Neural progenitor cell (in vitro differentiated cells): Measurements from ENCODE around the gene SLFN5. TPM values are rescaled to one million over a fixed set of nuclear protein-coding genes. Genes with fewer than 3 reads are reported as not detected.

ENCODE experiments used
- DNase-seq: peaks from one replicate; pipeline ENCODE4 v3.0.0-alpha.2; 2016; ENCODE audit warnings: low spot score
- H2AFZ ChIP-seq: fragments of 200-600 bp; sonication (generic); replicated peaks from 2 replicates; pipeline ENCODE4 v1.6.1; 2016; ENCODE audit warnings: antibody characterized with exemption
- H3F3A ChIP-seq: fragments of 200-600 bp; sonication (generic); 2 replicates; pipeline ENCODE4 v1.6.1; 2016; ENCODE audit warnings: antibody characterized with exemption, low read depth
- H3K27ac ChIP-seq: fragments of 200-600 bp; sonication (generic); 2 replicates; pipeline ENCODE4 v1.5.1; 2016; ENCODE audit warnings: mild to moderate bottlenecking
- H3K27me3 ChIP-seq: fragments of 200-600 bp; sonication (generic); 2 replicates; pipeline ENCODE4 v1.6.1; 2016; ENCODE audit warnings: mild to moderate bottlenecking, moderate library complexity
- H3K36me3 ChIP-seq: fragments of 200-600 bp; sonication (generic); 2 replicates; pipeline ENCODE4 v1.5.1; 2016
- H3K4me1 ChIP-seq: fragments of 200-600 bp; sonication (generic); 2 replicates; pipeline ENCODE4 v1.6.1; 2016; ENCODE audit warnings: mixed run types
- H3K4me2 ChIP-seq: fragments of 200-600 bp; sonication (generic); 2 replicates; pipeline ENCODE4 v1.6.1; 2016
- H3K4me3 ChIP-seq: fragments of 200-600 bp; sonication (generic); 2 replicates; pipeline ENCODE4 v1.5.1; 2016
- H3K79me2 ChIP-seq: fragments of 200-600 bp; sonication (generic); 2 replicates; pipeline ENCODE4 v1.6.1; 2016; ENCODE audit warnings: low read depth
- H3K9ac ChIP-seq: fragments of 200-600 bp; sonication (generic); 2 replicates; pipeline ENCODE4 v1.6.1; 2016
- H3K9me3 ChIP-seq: fragments of 200-600 bp; sonication (generic); 2 replicates; pipeline ENCODE4 v1.5.1; 2016; ENCODE audit warnings: low read depth
- H4K20me1 ChIP-seq: fragments of 200-600 bp; sonication (generic); 2 replicates; pipeline ENCODE4 v1.6.1; 2016; ENCODE audit warnings: low read depth
- H3K27ac Mint-ChIP-seq: 3 replicates; pipeline ENCODE4 v1.8.0; 2021; ENCODE audit warnings: mixed read lengths
- H3K27me3 Mint-ChIP-seq: 2 replicates; pipeline ENCODE4 v1.8.0; 2022; ENCODE audit warnings: low read depth, mild to moderate bottlenecking, inconsistent platforms, moderate library complexity, mixed read lengths; ENCODE audit not compliant: insufficient read depth
- H3K36me3 Mint-ChIP-seq: 3 replicates; pipeline ENCODE4 v1.8.0; 2021; ENCODE audit warnings: mixed read lengths
- H3K4me1 Mint-ChIP-seq: 3 replicates; pipeline ENCODE4 v1.8.0; 2021; ENCODE audit warnings: mixed read lengths
- H3K4me3 Mint-ChIP-seq: 3 replicates; pipeline ENCODE4 v1.8.0; 2021; ENCODE audit warnings: mild to moderate bottlenecking, moderate library complexity, mixed read lengths
- H3K9me3 Mint-ChIP-seq: 3 replicates; pipeline ENCODE4 v1.8.0; 2020; ENCODE audit warnings: mixed read lengths
- EZH2 ChIP-seq: fragments of 200-600 bp; sonication (generic); IDR thresholded peaks from 2 replicates; pipeline ENCODE4 v1.6.1; 2017; ENCODE audit warnings: antibody characterized with exemption, mild to moderate bottlenecking, moderate library complexity
- EZH2phosphoT487 ChIP-seq: fragments of 200-600 bp; sonication (generic); IDR thresholded peaks from 2 replicates; pipeline ENCODE4 v1.6.1; 2017; ENCODE audit warnings: antibody characterized with exemption
- total RNA-seq: library from RNA; depleted of rRNA; stranded (reverse); fragments of >200 nt; gene quantifications from 2 replicates; pipeline ENCODE4 v1.2.3, GENCODE V29; 2015; ENCODE audit warnings: low replicate concordance
- TF ChIP-seq, protein P1 (sequence below): fragments of 200-600 bp; sonication (generic); IDR thresholded peaks from 2 replicates; pipeline ENCODE4 v1.5.1; 2017; ENCODE audit warnings: antibody characterized with exemption, mild to moderate bottlenecking

The SLFN5 gene
- total RNA-seq, 1 donor from 2014 or later = 5.8 TPM

DNA sequence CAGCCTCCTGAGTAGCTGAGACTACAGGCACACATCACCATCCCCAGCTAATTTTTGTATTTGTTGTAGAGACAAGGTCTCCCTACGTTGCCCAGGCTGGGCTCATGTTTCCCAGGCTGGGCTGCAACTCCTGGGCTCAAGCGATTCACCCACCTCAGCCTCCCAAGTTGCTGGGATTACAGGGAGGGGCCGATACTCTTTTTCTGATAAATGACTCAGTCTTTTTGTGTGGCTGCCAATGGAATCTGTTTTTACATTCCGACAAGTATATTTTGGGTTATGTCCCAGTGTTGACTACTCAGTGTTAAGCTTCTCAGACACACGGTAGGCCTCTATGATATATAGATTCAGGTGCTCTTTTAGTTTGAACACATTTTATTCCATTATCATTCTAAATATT, 72.4 kb downstream of the SLFN5 start:
- Histone ChIP-seq H3K4me1 (no peaks in the 10 kb centered on the region), H3K27me3 (peaks cover 15% of the 10 kb centered on the region), H3K79me2 (no peaks in the 10 kb centered on the region), H3K27ac (no peak overlapping the region), H3F3A (no peaks in the 10 kb centered on the region), H3K9me3 (no peaks in the 10 kb centered on the region), H3K4me2 (no peak overlapping the region), H3K9ac (no peak overlapping the region), H2AFZ (peak overlapping the region; percentile 28), H4K20me1 (no peaks in the 10 kb centered on the region), H3K4me3 (no peak overlapping the region), H3K36me3 (no peaks in the 10 kb centered on the region)
- no peak overlapping the region for H3K4me3 Mint-ChIP-seq
- TF ChIP-seq EZH2phosphoT487 (no peak), EZH2 (no peak)
- TF ChIP-seq, protein P1, sequence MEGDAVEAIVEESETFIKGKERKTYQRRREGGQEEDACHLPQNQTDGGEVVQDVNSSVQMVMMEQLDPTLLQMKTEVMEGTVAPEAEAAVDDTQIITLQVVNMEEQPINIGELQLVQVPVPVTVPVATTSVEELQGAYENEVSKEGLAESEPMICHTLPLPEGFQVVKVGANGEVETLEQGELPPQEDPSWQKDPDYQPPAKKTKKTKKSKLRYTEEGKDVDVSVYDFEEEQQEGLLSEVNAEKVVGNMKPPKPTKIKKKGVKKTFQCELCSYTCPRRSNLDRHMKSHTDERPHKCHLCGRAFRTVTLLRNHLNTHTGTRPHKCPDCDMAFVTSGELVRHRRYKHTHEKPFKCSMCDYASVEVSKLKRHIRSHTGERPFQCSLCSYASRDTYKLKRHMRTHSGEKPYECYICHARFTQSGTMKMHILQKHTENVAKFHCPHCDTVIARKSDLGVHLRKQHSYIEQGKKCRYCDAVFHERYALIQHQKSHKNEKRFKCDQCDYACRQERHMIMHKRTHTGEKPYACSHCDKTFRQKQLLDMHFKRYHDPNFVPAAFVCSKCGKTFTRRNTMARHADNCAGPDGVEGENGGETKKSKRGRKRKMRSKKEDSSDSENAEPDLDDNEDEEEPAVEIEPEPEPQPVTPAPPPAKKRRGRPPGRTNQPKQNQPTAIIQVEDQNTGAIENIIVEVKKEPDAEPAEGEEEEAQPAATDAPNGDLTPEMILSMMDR = no peak
- no peaks in the 10 kb centered on the region for H3K36me3 Mint-ChIP-seq
- no peaks in the 10 kb centered on the region for H3K9me3 Mint-ChIP-seq
- DNase-seq = no peak
- peaks cover 8% of the 10 kb centered on the region for H3K27me3 Mint-ChIP-seq
- H3K27ac Mint-ChIP-seq = no peak overlapping the region
- no peaks in the 10 kb centered on the region for H3K4me1 Mint-ChIP-seq

DNA sequence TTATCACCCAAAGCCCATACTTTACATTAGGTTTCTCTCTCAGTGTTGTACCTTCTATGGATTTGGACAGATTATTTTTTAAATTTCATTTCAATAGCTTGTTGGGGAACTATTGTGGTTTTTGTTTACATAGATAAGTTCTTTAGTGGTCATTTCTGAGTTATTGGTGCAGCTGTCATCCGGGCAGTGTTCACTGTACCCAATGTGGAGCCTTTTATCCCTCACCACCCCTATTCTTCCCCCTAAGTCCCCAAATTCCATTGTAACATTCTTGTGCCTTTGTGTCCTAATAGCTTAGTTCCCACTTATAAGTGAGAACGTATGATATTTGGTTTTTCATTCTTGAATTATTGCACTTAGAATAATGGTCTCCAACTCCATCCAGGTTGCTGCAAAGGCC, 73.1 kb downstream of the SLFN5 start:
- Histone ChIP-seq H3K4me1 (no peaks in the 10 kb centered on the region), H3K4me3 (no peak overlapping the region), H3K36me3 (no peaks in the 10 kb centered on the region), H3K9me3 (no peaks in the 10 kb centered on the region), H3K27me3 (peaks cover 15% of the 10 kb centered on the region), H4K20me1 (no peaks in the 10 kb centered on the region), H2AFZ (no peak overlapping the region), H3K79me2 (no peaks in the 10 kb centered on the region), H3K4me2 (no peak overlapping the region), H3K27ac (no peak overlapping the region), H3K9ac (no peak overlapping the region), H3F3A (no peaks in the 10 kb centered on the region)
- Mint-ChIP-seq H3K9me3 (no peaks in the 10 kb centered on the region), H3K27ac (no peak overlapping the region), H3K36me3 (no peaks in the 10 kb centered on the region), H3K4me1 (no peaks in the 10 kb centered on the region), H3K27me3 (peaks cover 8% of the 10 kb centered on the region), H3K4me3 (no peak overlapping the region)
- TF ChIP-seq EZH2phosphoT487 (no peak), EZH2 (no peak)
- TF ChIP-seq, protein P1 = no peak
- no peak for DNase-seq

DNA sequence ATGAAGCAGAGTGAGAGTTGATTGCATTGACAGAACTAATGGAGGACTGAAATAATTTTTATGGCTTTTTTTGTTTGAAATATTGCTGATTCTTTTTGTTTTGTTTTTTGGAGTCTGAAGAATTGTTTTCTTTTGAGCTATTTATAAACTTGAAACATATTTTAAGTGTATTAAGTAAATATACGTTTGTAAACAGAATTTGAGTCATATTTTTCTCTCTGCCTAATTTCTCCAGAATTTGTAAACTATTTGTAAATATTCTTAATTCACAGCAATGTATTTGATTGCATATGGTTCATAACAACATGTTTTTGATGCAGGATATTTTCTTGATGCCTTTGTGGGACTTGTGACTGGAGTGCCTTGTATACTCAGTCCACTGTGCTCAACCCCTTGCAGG, 79.9 kb downstream of the SLFN5 start:
- Mint-ChIP-seq H3K4me3 (no peak overlapping the region), H3K27ac (no peak overlapping the region), H3K4me1 (no peaks in the 10 kb centered on the region), H3K36me3 (no peaks in the 10 kb centered on the region), H3K9me3 (peaks cover 5% of the 10 kb centered on the region), H3K27me3 (peaks cover 6% of the 10 kb centered on the region)
- Histone ChIP-seq H2AFZ (no peak overlapping the region), H3K4me1 (no peaks in the 10 kb centered on the region), H3K9me3 (no peaks in the 10 kb centered on the region), H3K27ac (no peak overlapping the region), H3K9ac (no peak overlapping the region), H4K20me1 (no peaks in the 10 kb centered on the region), H3K27me3 (no peaks in the 10 kb centered on the region), H3K4me2 (no peak overlapping the region), H3K4me3 (no peak overlapping the region), H3F3A (no peaks in the 10 kb centered on the region), H3K36me3 (no peaks in the 10 kb centered on the region), H3K79me2 (no peaks in the 10 kb centered on the region)
- no peak for TF ChIP-seq EZH2
- no peak for TF ChIP-seq EZH2phosphoT487
- TF ChIP-seq, protein P1 = no peak
- no peak for DNase-seq

Other genes starting within 250 kb of the SLFN5 start
- gene RFFL, start 179.4 kb upstream of the SLFN5 start, total RNA-seq = 20.6 and 22.3 TPM in 2 replicates
- gene RAD51D, start 123.2 kb upstream of the SLFN5 start, total RNA-seq = 9.0 and 13.2 TPM in 2 replicates
- gene FNDC8, start 121.5 kb upstream of the SLFN5 start, total RNA-seq = 0.25 TPM in 1 of 2 replicates, not detected in the other
- 12.4 and 29.5 TPM in 2 replicates for gene NLE1, start 100.8 kb upstream of the SLFN5 start, total RNA-seq
- gene UNC45B, start 95.3 kb upstream of the SLFN5 start, total RNA-seq = not detected in 2 replicates
- gene SLC35G3, start 48.7 kb upstream of the SLFN5 start, total RNA-seq = not detected in 2 replicates
- 0.02 and 0.71 TPM in 2 replicates for gene SLFN11, start 130.5 kb downstream of the SLFN5 start, total RNA-seq
- gene SLFN12, start 189.4 kb downstream of the SLFN5 start, total RNA-seq = 6.8 and 7.2 TPM in 2 replicates
- gene SLFN13, start 205.7 kb downstream of the SLFN5 start, total RNA-seq = 0.31 and 0.88 TPM in 2 replicates